ENCODE data around the gene TNFSF4. TPM values are rescaled to one million over a fixed set of nuclear protein-coding genes. Genes with fewer than 3 reads are reported as not detected.

TNFSF4 gene
- total and polyA plus RNA-seq, 2 of the 4 experiments (the other 2 are of a cell fraction), result 13.4 to 19.7 TPM

- Histone ChIP-seq H3K27ac (ENCODE audit: insufficient read depth, low read length) (no peak overlapping the region), H3K9me3 (ENCODE audit: control insufficient read depth, insufficient read depth, low read length) (no peaks in the 10 kb centered on the region), H3K9me1 (ENCODE audit: insufficient read depth, low read length) (no peaks in the 10 kb centered on the region), H3K4me3 (ENCODE audit: insufficient read depth, low read depth, low read length) (no peak overlapping the region), H2BK20ac (ENCODE audit: low read depth, low read length) (no peak overlapping the region), H2BK5ac (ENCODE audit: low read depth, low read length, poor library complexity, severe bottlenecking) (no peak overlapping the region), H3K18ac (ENCODE audit: low read depth, low read length) (no peak overlapping the region), H3K4me1 (ENCODE audit: control insufficient read depth, insufficient read depth, low read length) (peaks cover 2% of the 10 kb centered on the region; the same call in 1 of the 2 replicates), H2BK120ac (ENCODE audit: low read depth, low read length) (no peak overlapping the region), H3K23ac (ENCODE audit: low read depth, low read length) (no peak overlapping the region), H3K4me2 (ENCODE audit: low read depth, low read length) (no peak overlapping the region), H3K56ac (ENCODE audit: extremely low read depth, insufficient read depth, low read length) (no peak overlapping the region), H4K91ac (ENCODE audit: insufficient read depth, low read depth, low read length) (no peak overlapping the region), H2BK15ac (ENCODE audit: low read depth, low read length) (no peak overlapping the region), H4K20me1 (ENCODE audit: insufficient read depth, low read length) (no peaks in the 10 kb centered on the region), H2AK9ac (replicated peaks; ENCODE audit: low read depth, low read length, poor library complexity) (no peak overlapping the region), H3K4ac (ENCODE audit: low read depth, low read length) (no peak overlapping the region), H4K5ac (ENCODE audit: low read depth, low read length) (no peak overlapping the region), H4K8ac (ENCODE audit: low read depth in 2 of 2, low read length in 2 of 2) (no peak overlapping the region), H3K9ac (ENCODE audit: low read depth, low read length) (no peak overlapping the region), H3K79me1 (ENCODE audit: low read depth in 1 of 2, low read length in 2 of 2) (no peaks in the 10 kb centered on the region), H2AFZ (replicated peaks; ENCODE audit: low read length, poor library complexity) (no peak overlapping the region), H3K14ac (replicated peaks; ENCODE audit: low read depth, low read length) (no peak overlapping the region), H3K27me3 (ENCODE audit: control insufficient read depth, insufficient read depth, low read length) (no peaks in the 10 kb centered on the region), H3K36me3 (ENCODE audit: control insufficient read depth, insufficient read depth, low read length) (no peaks in the 10 kb centered on the region), H2AK5ac (ENCODE audit: low read depth, low read length) (no peak overlapping the region)
- TF ChIP-seq, protein P1, sequence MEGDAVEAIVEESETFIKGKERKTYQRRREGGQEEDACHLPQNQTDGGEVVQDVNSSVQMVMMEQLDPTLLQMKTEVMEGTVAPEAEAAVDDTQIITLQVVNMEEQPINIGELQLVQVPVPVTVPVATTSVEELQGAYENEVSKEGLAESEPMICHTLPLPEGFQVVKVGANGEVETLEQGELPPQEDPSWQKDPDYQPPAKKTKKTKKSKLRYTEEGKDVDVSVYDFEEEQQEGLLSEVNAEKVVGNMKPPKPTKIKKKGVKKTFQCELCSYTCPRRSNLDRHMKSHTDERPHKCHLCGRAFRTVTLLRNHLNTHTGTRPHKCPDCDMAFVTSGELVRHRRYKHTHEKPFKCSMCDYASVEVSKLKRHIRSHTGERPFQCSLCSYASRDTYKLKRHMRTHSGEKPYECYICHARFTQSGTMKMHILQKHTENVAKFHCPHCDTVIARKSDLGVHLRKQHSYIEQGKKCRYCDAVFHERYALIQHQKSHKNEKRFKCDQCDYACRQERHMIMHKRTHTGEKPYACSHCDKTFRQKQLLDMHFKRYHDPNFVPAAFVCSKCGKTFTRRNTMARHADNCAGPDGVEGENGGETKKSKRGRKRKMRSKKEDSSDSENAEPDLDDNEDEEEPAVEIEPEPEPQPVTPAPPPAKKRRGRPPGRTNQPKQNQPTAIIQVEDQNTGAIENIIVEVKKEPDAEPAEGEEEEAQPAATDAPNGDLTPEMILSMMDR (conservative IDR thresholded peaks at IDR 0.05; ENCODE audit: low read depth, low read length), result no peak
- TF ChIP-seq SMC3 (IDR thresholded peaks at IDR 0.05; ENCODE audit: low read depth, low read length) (no peak), ELK1 (IDR thresholded peaks at IDR 0.05; ENCODE audit: borderline replicate concordance, low read depth, low read length) (no peak), NFE2L2 (IDR thresholded peaks at IDR 0.05; ENCODE audit: low read depth, low read length) (no peak), RCOR1 (IDR thresholded peaks at IDR 0.05; ENCODE audit: insufficient replicate concordance, low read length) (no peak), FOS (IDR thresholded peaks at IDR 0.05; ENCODE audit: low read depth, low read length) (no peak)
- intact Hi-C loops (cut with micrococcal nuclease), result no loop called here
- in situ Hi-C loops (cut with MboI; ENCODE audit: low sequenced_read_pairs), result no loop called here
- ATAC-seq (ENCODE audit: low read depth), result no peak
- CTCF ChIA-PET, result interaction anchor here (0.6 kb wide), 1 partner anchor 897 kb away, joined by 5 read pairs; no protein-coding TSS in a partner anchor
- DNase-seq, result no peak
- WGBS, 2 experiments (ENCODE audit: extremely low coverage in 2 of 2, insufficient read length in 1 of 2), result no CpG with 5 or more reads among the region's 1 CpG
- no TSS peak for BruUV-seq (replicated peaks)
- dilution Hi-C loops (cut with HindIII; ENCODE audit: low sequenced_read_pairs, unreplicated experiment), result no loop called here
- POLR2A ChIA-PET (ENCODE audit: unreplicated experiment), result no interaction called here
Measured at GRCh38 chr1:173164178-173164577, 43.0 kb downstream of the TNFSF4 start.
